WI38 (cell line): ENCODE data around the gene HSCB.

ENCODE experiments used
- H3K4me3 ChIP-seq: 2 replicates; pipeline ENCODE4 v1.5.1; 2011; ENCODE audit warnings: low read depth, mild to moderate bottlenecking, control low read depth, low read length
- TF ChIP-seq, protein P1 (sequence below): IDR thresholded peaks from 2 replicates; pipeline ENCODE4 v1.5.1; 2012; ENCODE audit warnings: low read depth, mild to moderate bottlenecking, control low read depth, low read length

Gene HSCB

GRCh38 chr22:28768701-28769393 is 27.0 kb downstream of the HSCB start:
- H3K4me3 ChIP-seq, result no peak overlapping the region
- TF ChIP-seq, protein P1, sequence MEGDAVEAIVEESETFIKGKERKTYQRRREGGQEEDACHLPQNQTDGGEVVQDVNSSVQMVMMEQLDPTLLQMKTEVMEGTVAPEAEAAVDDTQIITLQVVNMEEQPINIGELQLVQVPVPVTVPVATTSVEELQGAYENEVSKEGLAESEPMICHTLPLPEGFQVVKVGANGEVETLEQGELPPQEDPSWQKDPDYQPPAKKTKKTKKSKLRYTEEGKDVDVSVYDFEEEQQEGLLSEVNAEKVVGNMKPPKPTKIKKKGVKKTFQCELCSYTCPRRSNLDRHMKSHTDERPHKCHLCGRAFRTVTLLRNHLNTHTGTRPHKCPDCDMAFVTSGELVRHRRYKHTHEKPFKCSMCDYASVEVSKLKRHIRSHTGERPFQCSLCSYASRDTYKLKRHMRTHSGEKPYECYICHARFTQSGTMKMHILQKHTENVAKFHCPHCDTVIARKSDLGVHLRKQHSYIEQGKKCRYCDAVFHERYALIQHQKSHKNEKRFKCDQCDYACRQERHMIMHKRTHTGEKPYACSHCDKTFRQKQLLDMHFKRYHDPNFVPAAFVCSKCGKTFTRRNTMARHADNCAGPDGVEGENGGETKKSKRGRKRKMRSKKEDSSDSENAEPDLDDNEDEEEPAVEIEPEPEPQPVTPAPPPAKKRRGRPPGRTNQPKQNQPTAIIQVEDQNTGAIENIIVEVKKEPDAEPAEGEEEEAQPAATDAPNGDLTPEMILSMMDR, result no peak

GRCh38 chr22:28769394-28770085 is 27.7 kb downstream of the HSCB start:
- TF ChIP-seq, protein P1, result no peak
- H3K4me3 ChIP-seq, result no peak overlapping the region

GRCh38 chr22:28771195-28771791 is 29.5 kb downstream of the HSCB start:
- TF ChIP-seq, protein P1, result no peak
- no peak overlapping the region for H3K4me3 ChIP-seq

GRCh38 chr22:28772633-28773460 is 31.0 kb downstream of the HSCB start, which contains the start of gene CCDC117:
Gene CCDC117 (plus strand): TSS chr22:28772695. CDS start chr22:28772850, 155 bp downstream.
- H3K4me3 ChIP-seq, result peak within 1 kb of the TSS; percentile 84
- TF ChIP-seq, protein P1, result no peak

DNA sequence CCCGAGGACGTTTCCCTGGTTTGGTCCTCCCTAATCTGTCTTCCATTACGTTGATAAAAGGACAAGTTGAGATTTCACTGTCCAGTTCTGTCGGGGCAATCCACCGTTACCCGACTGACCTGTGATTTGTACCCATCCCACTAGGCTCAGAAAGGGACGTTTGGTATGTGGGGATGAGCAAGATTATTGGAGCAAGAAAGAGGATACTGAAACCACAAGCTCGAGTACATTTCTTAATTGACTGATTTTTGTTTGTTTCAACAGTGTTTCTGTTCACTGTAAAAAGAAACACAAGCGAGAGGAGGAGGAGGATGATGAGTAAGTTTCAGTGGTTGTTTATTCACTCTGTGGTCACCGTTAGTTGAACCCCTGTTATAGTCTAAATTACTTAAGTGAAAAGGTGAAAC is 31.6 kb downstream of the HSCB start:
- TF ChIP-seq, protein P1, result no peak
- H3K4me3 ChIP-seq, result peak overlapping the region; percentile 84

GRCh38 chr22:28774378-28774777 is 32.5 kb downstream of the HSCB start:
- H3K4me3 ChIP-seq, result peak overlapping the region; percentile 84; the same call in 1 of the 2 replicates

More at GRCh38 chr22:28774378-28774777, 32.5 kb downstream of the HSCB start:
- TF ChIP-seq, protein P1, result no peak
